Breast epithelium (tissue), 3 donors: ENCODE data around the gene ASIC4.

Experiments used
- POLR2A ChIP-seq: fragments of 450-650 bp; IDR thresholded peaks from one replicate; pipeline ENCODE4 v1.6.1; 2016; ENCODE audit warnings: antibody characterized with exemption, mild to moderate bottlenecking, moderate library complexity
- POLR2AphosphoS5 ChIP-seq, 3 donors: sonication (generic); formaldehyde crosslinking; IDR thresholded peaks; one replicate each; pipeline ENCODE4 v1.6.1; 2017; ENCODE audit warnings: antibody characterized with exemption in 3 of 3
- TF ChIP-seq, protein P1 (sequence below), 3 donors: fragments of 450-650 bp; IDR thresholded peaks; one replicate each; pipeline ENCODE4 v1.5.1; 2016 to 2017; ENCODE audit warnings: antibody characterized with exemption in 3 of 3, mild to moderate bottlenecking in 3 of 3, moderate library complexity in 3 of 3

DNA sequence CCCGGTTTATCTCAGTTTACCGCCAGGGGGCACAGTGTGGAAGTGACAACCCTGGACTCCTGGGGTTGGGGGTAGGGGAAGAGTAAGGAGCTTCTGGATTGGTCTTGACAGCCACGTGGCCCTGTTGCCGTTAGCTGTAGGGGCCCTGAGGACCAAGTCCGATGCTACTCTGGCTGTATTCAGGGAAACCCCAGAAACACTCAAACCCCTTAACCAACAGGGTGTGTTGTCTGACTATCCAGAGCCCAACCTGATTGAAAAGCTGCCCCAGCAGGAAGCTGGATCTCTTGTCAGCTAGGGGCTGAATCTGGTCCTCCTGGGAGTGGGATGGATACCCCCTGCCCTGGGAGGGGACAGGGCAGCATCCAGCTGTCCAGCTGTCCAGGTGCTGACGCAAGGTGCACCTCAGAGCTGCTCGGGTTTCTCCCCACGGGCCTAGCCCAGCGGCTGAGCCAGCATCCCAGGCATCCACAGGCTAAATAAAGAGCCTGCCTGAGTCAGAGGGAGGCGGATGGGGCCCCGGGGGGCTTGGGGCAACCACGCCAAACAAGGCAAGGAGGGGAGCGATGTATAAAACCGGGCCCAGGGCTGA lies 18.7 kb upstream of the ASIC4 start:
- TF ChIP-seq, protein P1, sequence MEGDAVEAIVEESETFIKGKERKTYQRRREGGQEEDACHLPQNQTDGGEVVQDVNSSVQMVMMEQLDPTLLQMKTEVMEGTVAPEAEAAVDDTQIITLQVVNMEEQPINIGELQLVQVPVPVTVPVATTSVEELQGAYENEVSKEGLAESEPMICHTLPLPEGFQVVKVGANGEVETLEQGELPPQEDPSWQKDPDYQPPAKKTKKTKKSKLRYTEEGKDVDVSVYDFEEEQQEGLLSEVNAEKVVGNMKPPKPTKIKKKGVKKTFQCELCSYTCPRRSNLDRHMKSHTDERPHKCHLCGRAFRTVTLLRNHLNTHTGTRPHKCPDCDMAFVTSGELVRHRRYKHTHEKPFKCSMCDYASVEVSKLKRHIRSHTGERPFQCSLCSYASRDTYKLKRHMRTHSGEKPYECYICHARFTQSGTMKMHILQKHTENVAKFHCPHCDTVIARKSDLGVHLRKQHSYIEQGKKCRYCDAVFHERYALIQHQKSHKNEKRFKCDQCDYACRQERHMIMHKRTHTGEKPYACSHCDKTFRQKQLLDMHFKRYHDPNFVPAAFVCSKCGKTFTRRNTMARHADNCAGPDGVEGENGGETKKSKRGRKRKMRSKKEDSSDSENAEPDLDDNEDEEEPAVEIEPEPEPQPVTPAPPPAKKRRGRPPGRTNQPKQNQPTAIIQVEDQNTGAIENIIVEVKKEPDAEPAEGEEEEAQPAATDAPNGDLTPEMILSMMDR (IDR thresholded peaks at IDR 0.05), result peak in 1 of 3 donors; percentile 26
- TF ChIP-seq POLR2A, result no peak
- no peak for TF ChIP-seq POLR2AphosphoS5 (IDR thresholded peaks at IDR 0.05)
